SK-N-SH (cell line): ENCODE measurements around the gene LDHD. TPM values are rescaled to one million over a fixed set of nuclear protein-coding genes. Genes with fewer than 3 reads are reported as not detected.

Experiments
- CTCF ChIA-PET: fragments of 300-600, 350-600 bp; formaldehyde crosslinking; extraction: SDS; loops from one replicate; lab custom pipeline; 2021; lab: Yijun Ruan, JAX
- POLR2A ChIA-PET: fragments of 350-600 bp; sonication (Branson Sonifier 250); formaldehyde crosslinking; extraction: SDS; loops from one replicate; lab custom pipeline; 2020; ENCODE audit warnings: antibody characterized with exemption, inconsistent platforms; lab: Yijun Ruan, JAX
- DNase-seq: peaks from one replicate; pipeline ENCODE4 v3.0.0; 2012
- H2AFZ ChIP-seq: fragments of 200-600 bp; sonication (generic); 2 replicates; pipeline ENCODE4 v1.8.1; 2016; ENCODE audit warnings: antibody characterized with exemption, mild to moderate bottlenecking, low read depth
- H3F3A ChIP-seq: fragments of 200-600 bp; sonication (generic); replicated peaks from 2 replicates; pipeline ENCODE3; 2016; ENCODE audit warnings: antibody characterized with exemption, mild to moderate bottlenecking; ENCODE audit not compliant: insufficient read depth
- H3K27ac ChIP-seq, 2 experiments: fragments of 200-500 bp in 1 of 2; fragments of 200-600 bp in 1 of 2; sonication (Bioruptor generic) in 1 of 2; sonication (generic), shearing (Covaris generic) in 1 of 2; 2 replicates each; pipeline versions ENCODE4 v1.5.1 to v1.6.1; 2014 to 2016; ENCODE audit warnings: low read depth in 2 of 2, inconsistent platforms in 1 of 2, low read length in 1 of 2, mild to moderate bottlenecking in 1 of 2, mixed read lengths in 1 of 2
- H3K27me3 ChIP-seq: fragments of 200-600 bp; sonication (generic), shearing (Covaris generic); 2 replicates; pipeline ENCODE4 v1.6.1; 2016; ENCODE audit warnings: mixed run types; ENCODE audit not compliant: insufficient read depth
- H3K36me3 ChIP-seq, 2 experiments: fragments of 200-500 bp in 1 of 2; fragments of 200-600 bp in 1 of 2; sonication (Bioruptor generic) in 1 of 2; sonication (generic) in 1 of 2; replicated peaks in 1 of 2; 2 replicates each; pipeline versions ENCODE3 to v1.5.1; 2014 to 2016; ENCODE audit warnings: low read length in 1 of 2, mild to moderate bottlenecking in 1 of 2; ENCODE audit not compliant: insufficient read depth in 2 of 2, control insufficient read depth in 1 of 2
- H3K4me1 ChIP-seq, 2 experiments: fragments of 200-500 bp in 1 of 2; fragments of 200-600 bp in 1 of 2; sonication (Bioruptor generic) in 1 of 2; sonication (generic), shearing (Covaris generic) in 1 of 2; 2 replicates each; pipeline versions ENCODE4 v1.5.1 to v1.6.1; 2014 to 2016; ENCODE audit warnings: low read depth in 1 of 2, low read length in 1 of 2, mixed run types in 1 of 2; ENCODE audit not compliant: insufficient read depth in 2 of 2, control insufficient read depth in 1 of 2
- H3K4me2 ChIP-seq: fragments of 200-600 bp; sonication (generic), shearing (Covaris generic); 2 replicates; pipeline ENCODE4 v1.6.1; 2017; ENCODE audit warnings: mixed run types
- H3K4me3 ChIP-seq, 2 experiments: fragments of 200-500 bp in 1 of 2; fragments of 200-600 bp in 1 of 2; sonication (Bioruptor generic) in 1 of 2; sonication (generic), shearing (Covaris generic) in 1 of 2; 2 replicates each; pipeline versions ENCODE4 v1.5.1 to v1.8.1; 2014 to 2016; ENCODE audit warnings: low read depth in 2 of 2, inconsistent platforms in 1 of 2, low read length in 1 of 2, mild to moderate bottlenecking in 1 of 2, mixed read lengths in 1 of 2, moderate library complexity in 1 of 2
- H3K79me2 ChIP-seq: fragments of 200-600 bp; sonication (generic); 2 replicates; pipeline ENCODE4 v1.8.1; 2017; ENCODE audit warnings: mild to moderate bottlenecking; ENCODE audit not compliant: insufficient read depth
- H3K9ac ChIP-seq: fragments of 200-600 bp; sonication (generic); 2 replicates; pipeline ENCODE4 v1.6.1; 2017; ENCODE audit warnings: mixed run types
- H3K9me2 ChIP-seq: fragments of 200-600 bp; sonication (generic); 2 replicates; pipeline ENCODE4 v1.6.1; 2017; ENCODE audit warnings: mixed run types
- H3K9me3 ChIP-seq: fragments of 200-600 bp; sonication (generic); 2 replicates; pipeline ENCODE4 v1.6.1; 2017; ENCODE audit warnings: mixed run types, mild to moderate bottlenecking, moderate library complexity
- H4K20me1 ChIP-seq: fragments of 200-600 bp; sonication (generic); 2 replicates; pipeline ENCODE4 v1.6.1; 2017; ENCODE audit warnings: mild to moderate bottlenecking, mixed run types; ENCODE audit not compliant: insufficient read depth
- CHD2 ChIP-seq: fragments of 150-350 bp; IDR thresholded peaks from 2 replicates; pipeline ENCODE4 v1.6.1; 2018; ENCODE audit warnings: low read length; ENCODE audit not compliant: partially characterized antibody
- ELF1 ChIP-seq: IDR thresholded peaks from 2 replicates; pipeline ENCODE4 v1.4.0; 2012
- FOXJ3 ChIP-seq: sonication (generic); formaldehyde crosslinking; IDR thresholded peaks from 2 replicates; pipeline ENCODE4 v1.5.1; 2020; ENCODE audit warnings: mild to moderate bottlenecking, missing genetic modification reagents
- FOXM1 ChIP-seq: IDR thresholded peaks from 2 replicates; pipeline ENCODE4 v1.4.0; 2012; ENCODE audit warnings: low read depth, mild to moderate bottlenecking
- JUND ChIP-seq: IDR thresholded peaks from 2 replicates; pipeline ENCODE4 v1.4.0; 2012
- MEF2A ChIP-seq: IDR thresholded peaks from 2 replicates; pipeline ENCODE4 v1.4.0; 2012; ENCODE audit warnings: low read depth, borderline replicate concordance
- MXI1 ChIP-seq: IDR thresholded peaks from 2 replicates; pipeline ENCODE4 v1.6.1; 2012; ENCODE audit warnings: mild to moderate bottlenecking, low read depth, low read length, improper control_type of control experiment
- NFIC ChIP-seq: IDR thresholded peaks from 2 replicates; pipeline ENCODE4 v1.4.0; 2012; ENCODE audit warnings: borderline replicate concordance
- NRF1 ChIP-seq: IDR thresholded peaks from 2 replicates; pipeline ENCODE4 v1.6.1; 2012; ENCODE audit warnings: low read depth, mild to moderate bottlenecking, low read length
- RAD21 ChIP-seq: IDR thresholded peaks from 2 replicates; pipeline ENCODE4 v1.6.1; 2012; ENCODE audit warnings: mild to moderate bottlenecking, low read length
- RCOR1 ChIP-seq: fragments of 150-350 bp; IDR thresholded peaks from 2 replicates; pipeline ENCODE4 v1.6.1; 2017; ENCODE audit warnings: antibody characterized with exemption, low read length
- RFX5 ChIP-seq: IDR thresholded peaks from 2 replicates; pipeline ENCODE4 v1.6.1; 2012; ENCODE audit warnings: mild to moderate bottlenecking, improper control_type of control experiment, low read length
- RXRA ChIP-seq: IDR thresholded peaks from 2 replicates; pipeline ENCODE4 v1.4.0; 2012; ENCODE audit warnings: low read depth, mild to moderate bottlenecking, borderline replicate concordance
- SMC3 ChIP-seq: IDR thresholded peaks from 2 replicates; pipeline ENCODE4 v1.6.1; 2012; ENCODE audit warnings: low read depth, low read length, improper control_type of control experiment
- TAF1 ChIP-seq: IDR thresholded peaks from 2 replicates; pipeline ENCODE4 v1.6.1; 2012; ENCODE audit warnings: low read depth, mild to moderate bottlenecking, low read length, moderate library complexity, borderline replicate concordance
- TCF12 ChIP-seq: IDR thresholded peaks from 2 replicates; pipeline ENCODE4 v1.4.0; 2012
- YY1 ChIP-seq: IDR thresholded peaks from 2 replicates; pipeline ENCODE4 v1.4.0; 2012; ENCODE audit warnings: low read depth, mild to moderate bottlenecking
- WGBS: methylation state at CpG from one replicate; pipeline ENCODE4 v1.1.6; 2017; ENCODE audit warnings: low lambda C conversion rate; 5-methylcytosine and 5-hydroxymethylcytosine counted together
- polyA plus RNA-seq, 3 experiments: library from polyadenylated mRNA; depleted of rRNA; stranded (reverse); fragments of >200 nt; gene quantifications; 2 replicates each; pipeline ENCODE4 v1.2.3, GENCODE V29; 2012
- TF ChIP-seq, protein P1 (sequence below): IDR thresholded peaks from 2 replicates; pipeline ENCODE4 v1.4.0; 2012; ENCODE audit warnings: low read depth
- TF ChIP-seq, protein P2 (sequence below): IDR thresholded peaks from 2 replicates; pipeline ENCODE4 v1.6.1; 2012; ENCODE audit warnings: mild to moderate bottlenecking, low read depth, low read length, moderate library complexity
- TF ChIP-seq, protein P3 (sequence below): IDR thresholded peaks from 2 replicates; pipeline ENCODE4 v1.4.0; 2012; ENCODE audit warnings: low read depth, borderline replicate concordance

Gene LDHD
- polyA plus RNA-seq, 1 of the 3 experiments (the other 2 are of a cell fraction): 0.53 TPM

DNA sequence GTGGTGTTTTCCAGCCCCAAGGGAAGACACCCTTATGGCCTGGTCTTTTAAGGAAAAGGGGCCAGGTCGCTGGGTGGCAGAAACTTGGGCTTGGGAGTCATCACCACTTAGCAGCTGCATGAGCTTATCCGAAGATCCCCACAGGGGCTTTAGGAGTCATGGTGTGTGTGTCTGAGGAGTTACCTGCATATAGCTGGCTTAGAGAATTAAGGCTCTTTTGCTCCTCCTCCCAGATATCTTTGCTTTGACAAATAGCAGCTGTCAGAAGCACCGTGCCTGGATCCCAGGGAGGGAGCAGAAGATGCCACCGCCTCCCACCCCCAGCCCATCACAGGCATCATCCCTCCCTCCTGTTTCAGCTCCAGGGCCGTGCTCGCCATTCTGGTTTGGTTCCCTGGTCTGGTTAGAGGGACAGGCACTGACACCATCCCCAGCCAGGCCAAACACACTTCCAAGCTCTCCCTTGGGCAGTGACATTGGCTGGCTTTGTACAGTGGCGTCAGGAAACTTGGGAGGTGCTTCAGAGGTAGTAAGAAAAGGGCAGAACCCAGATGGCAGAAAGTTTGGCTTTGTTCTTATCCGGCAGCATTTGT, 17.4 kb downstream of the LDHD start:
- Histone ChIP-seq H3K9me3 (no peaks in the 10 kb centered on the region), H4K20me1 (peaks cover 14% of the 10 kb centered on the region), H3K9ac (no peak overlapping the region), H3K4me1 (peaks cover 17 to 28% of the 10 kb centered on the region in 2 experiments; a peak in 3 of 4 replicates), H2AFZ (no peak overlapping the region), H3K9me2 (no peaks in the 10 kb centered on the region), H3K4me3 (no peak overlapping the region), H3K27me3 (no peaks in the 10 kb centered on the region), H3K79me2 (peaks cover 12% of the 10 kb centered on the region; the same call in 1 of the 2 replicates), H3K27ac (peak overlapping the region in 1 of 2 experiments; percentile 29; a peak in 1 of 4 replicates), H3K36me3 (no peaks in the 10 kb centered on the region), H3F3A (no peaks in the 10 kb centered on the region), H3K4me2 (no peak overlapping the region)
- peak; percentile 42 for DNase-seq
- CTCF ChIA-PET: interaction anchor here (1.0 to 8.7 kb wide), 3 partner anchors 11 to 458 kb away, joined by 4 to 56 read pairs (median 8); partner anchors contain the start of gene ZNRF1
- POLR2A ChIA-PET: no interaction called here
- no peak for TF ChIP-seq RXRA
- no peak for TF ChIP-seq TCF12
- no peak for TF ChIP-seq JUND
- no peak for TF ChIP-seq SMC3
- no peak for TF ChIP-seq ELF1
- no peak for TF ChIP-seq FOXJ3
- TF ChIP-seq FOXM1: no peak
- 93% methylated on average over 6 of the region's 8 CpGs for WGBS

DNA sequence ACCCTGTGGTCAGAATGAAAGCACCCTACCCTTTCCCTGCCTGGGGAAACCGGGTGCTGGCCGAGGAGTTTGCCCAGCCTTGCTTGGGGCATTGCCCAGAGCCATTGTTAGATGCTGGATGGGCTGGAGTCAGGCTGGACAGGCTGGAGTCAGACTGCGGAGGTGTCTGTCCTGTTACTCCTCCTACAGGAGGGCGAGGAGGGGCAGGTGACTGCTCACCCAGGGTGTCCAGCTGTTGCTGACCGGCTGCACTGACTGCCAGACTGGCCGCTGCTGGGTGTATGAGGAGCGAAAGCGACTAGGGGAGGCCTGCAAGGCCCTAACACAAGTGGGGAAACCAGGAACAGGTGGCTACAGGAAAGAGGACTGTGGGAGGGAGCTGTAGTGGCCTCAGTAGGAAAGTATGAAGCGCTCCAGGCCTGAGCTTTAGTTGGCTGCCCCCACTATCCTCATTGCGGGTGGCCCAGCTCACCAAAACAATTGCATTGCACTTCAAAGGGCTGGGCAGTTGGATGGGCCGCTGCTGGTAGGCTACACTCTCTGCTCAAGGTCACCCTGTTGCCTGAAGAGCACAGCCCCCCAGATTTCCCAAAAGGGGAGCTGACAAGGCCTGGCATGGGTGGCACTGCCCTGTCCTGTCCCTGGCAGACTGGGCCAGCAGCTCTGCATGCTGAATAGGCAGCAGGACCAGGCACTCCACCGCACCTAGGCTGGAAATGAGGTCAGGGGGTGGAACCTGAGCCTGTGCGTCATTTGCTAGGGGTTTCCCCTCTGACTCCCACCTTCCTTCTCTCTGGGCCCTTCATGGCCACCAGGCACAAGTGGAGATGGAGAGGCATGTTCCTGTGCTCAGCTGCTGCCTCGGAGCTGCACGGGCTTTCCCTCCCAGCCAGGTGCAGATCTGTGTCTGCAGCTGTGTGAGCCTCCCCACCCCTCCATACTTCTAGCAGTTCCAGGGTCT, 18.4 kb downstream of the LDHD start:
- no peak overlapping the region for H3K4me2 ChIP-seq
- H2AFZ ChIP-seq: no peak overlapping the region
- no peak overlapping the region for H3K9ac ChIP-seq
- no peaks in the 10 kb centered on the region for H3F3A ChIP-seq
- H3K27me3 ChIP-seq: no peaks in the 10 kb centered on the region
- peaks cover 14% of the 10 kb centered on the region for H4K20me1 ChIP-seq
- H3K9me3 ChIP-seq: no peaks in the 10 kb centered on the region
- DNase-seq: no peak
- no peaks in the 10 kb centered on the region for H3K9me2 ChIP-seq
- H3K27ac ChIP-seq: no peak overlapping the region; a peak in 1 of 4 replicates
- CTCF ChIA-PET: interaction anchor here (0.6 to 8.7 kb wide), 5 partner anchors 12 to 457 kb away, joined by 4 to 56 read pairs (median 4); partner anchors contain the start of gene ZNRF1
- POLR2A ChIA-PET: no interaction called here
- peaks cover 5% of the 10 kb centered on the region; the same call in 1 of the 2 replicates for H3K79me2 ChIP-seq
- TF ChIP-seq FOXJ3: no peak
- TF ChIP-seq TAF1: no peak
- no peak for TF ChIP-seq MEF2A
- no peak for TF ChIP-seq NFIC
- TF ChIP-seq, protein P1, sequence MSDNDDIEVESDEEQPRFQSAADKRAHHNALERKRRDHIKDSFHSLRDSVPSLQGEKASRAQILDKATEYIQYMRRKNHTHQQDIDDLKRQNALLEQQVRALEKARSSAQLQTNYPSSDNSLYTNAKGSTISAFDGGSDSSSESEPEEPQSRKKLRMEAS: no peak
- no peak for TF ChIP-seq YY1
- TF ChIP-seq ELF1: no peak
- TF ChIP-seq, protein P2, sequence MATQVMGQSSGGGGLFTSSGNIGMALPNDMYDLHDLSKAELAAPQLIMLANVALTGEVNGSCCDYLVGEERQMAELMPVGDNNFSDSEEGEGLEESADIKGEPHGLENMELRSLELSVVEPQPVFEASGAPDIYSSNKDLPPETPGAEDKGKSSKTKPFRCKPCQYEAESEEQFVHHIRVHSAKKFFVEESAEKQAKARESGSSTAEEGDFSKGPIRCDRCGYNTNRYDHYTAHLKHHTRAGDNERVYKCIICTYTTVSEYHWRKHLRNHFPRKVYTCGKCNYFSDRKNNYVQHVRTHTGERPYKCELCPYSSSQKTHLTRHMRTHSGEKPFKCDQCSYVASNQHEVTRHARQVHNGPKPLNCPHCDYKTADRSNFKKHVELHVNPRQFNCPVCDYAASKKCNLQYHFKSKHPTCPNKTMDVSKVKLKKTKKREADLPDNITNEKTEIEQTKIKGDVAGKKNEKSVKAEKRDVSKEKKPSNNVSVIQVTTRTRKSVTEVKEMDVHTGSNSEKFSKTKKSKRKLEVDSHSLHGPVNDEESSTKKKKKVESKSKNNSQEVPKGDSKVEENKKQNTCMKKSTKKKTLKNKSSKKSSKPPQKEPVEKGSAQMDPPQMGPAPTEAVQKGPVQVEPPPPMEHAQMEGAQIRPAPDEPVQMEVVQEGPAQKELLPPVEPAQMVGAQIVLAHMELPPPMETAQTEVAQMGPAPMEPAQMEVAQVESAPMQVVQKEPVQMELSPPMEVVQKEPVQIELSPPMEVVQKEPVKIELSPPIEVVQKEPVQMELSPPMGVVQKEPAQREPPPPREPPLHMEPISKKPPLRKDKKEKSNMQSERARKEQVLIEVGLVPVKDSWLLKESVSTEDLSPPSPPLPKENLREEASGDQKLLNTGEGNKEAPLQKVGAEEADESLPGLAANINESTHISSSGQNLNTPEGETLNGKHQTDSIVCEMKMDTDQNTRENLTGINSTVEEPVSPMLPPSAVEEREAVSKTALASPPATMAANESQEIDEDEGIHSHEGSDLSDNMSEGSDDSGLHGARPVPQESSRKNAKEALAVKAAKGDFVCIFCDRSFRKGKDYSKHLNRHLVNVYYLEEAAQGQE: no peak
- TF ChIP-seq FOXM1: no peak
- TF ChIP-seq RFX5: no peak
- TF ChIP-seq SMC3: no peak
- no peak for TF ChIP-seq NRF1
- no peak for TF ChIP-seq RAD21
- TF ChIP-seq RCOR1: no peak
- TF ChIP-seq MXI1: no peak
- TF ChIP-seq, protein P3, sequence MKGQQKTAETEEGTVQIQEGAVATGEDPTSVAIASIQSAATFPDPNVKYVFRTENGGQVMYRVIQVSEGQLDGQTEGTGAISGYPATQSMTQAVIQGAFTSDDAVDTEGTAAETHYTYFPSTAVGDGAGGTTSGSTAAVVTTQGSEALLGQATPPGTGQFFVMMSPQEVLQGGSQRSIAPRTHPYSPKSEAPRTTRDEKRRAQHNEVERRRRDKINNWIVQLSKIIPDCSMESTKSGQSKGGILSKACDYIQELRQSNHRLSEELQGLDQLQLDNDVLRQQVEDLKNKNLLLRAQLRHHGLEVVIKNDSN: no peak
- no peak for TF ChIP-seq JUND
- no peak for TF ChIP-seq CHD2
- TF ChIP-seq, all 33 proteins: peak for 0
- no peaks in the 10 kb centered on the region for H3K36me3 ChIP-seq
- no peak overlapping the region for H3K4me3 ChIP-seq
- WGBS: 87% methylated on average over 12 of the region's 15 CpGs
- peaks cover 17 to 27% of the 10 kb centered on the region in 2 experiments; a peak in 3 of 4 replicates for H3K4me1 ChIP-seq
